Left ventricle myocardium inferior (tissue), 1 donor: Measurements from ENCODE around the gene RASSF7. TPM values are rescaled to one million over a fixed set of nuclear protein-coding genes. Genes with fewer than 3 reads are reported as not detected.

Experiments
- DNase-seq: peaks from one replicate; pipeline ENCODE4 v3.0.0-alpha.2; 2020
- H3K27ac ChIP-seq: fragments of 200-600 bp; replicated peaks from 2 replicates; pipeline ENCODE4 v1.8.0; 2021
- H3K27me3 ChIP-seq: fragments of 200-600 bp; 2 replicates; pipeline ENCODE4 v1.8.0; 2021; ENCODE audit warnings: low read depth
- H3K36me3 ChIP-seq: fragments of 200-600 bp; 2 replicates; pipeline ENCODE4 v1.8.0; 2021
- H3K4me1 ChIP-seq: fragments of 200-600 bp; 2 replicates; pipeline ENCODE4 v1.8.0; 2021
- H3K4me3 ChIP-seq: fragments of 200-600 bp; 2 replicates; pipeline ENCODE4 v1.8.0; 2021; ENCODE audit warnings: mild to moderate bottlenecking, moderate library complexity
- H3K9me3 ChIP-seq: fragments of 200-600 bp; replicated peaks from 2 replicates; pipeline ENCODE4 v1.8.0; 2021
- CTCF ChIP-seq: fragments of 200-600 bp; IDR thresholded peaks from 2 replicates; pipeline ENCODE4 v1.8.0; 2021; ENCODE audit warnings: antibody characterized with exemption, mild to moderate bottlenecking, borderline replicate concordance
- intact Hi-C: fragments of 100-400 bp; cut with micrococcal nuclease; formaldehyde crosslinking; loops from one replicate; pipeline ENCODE4 v1.11.0; 2022
- total RNA-seq: library from RNA; stranded (reverse); fragmentation: NEBNext Ultra II Directional; extraction: Animal tissue kit (Norgen Biotek cat#: 25700); gene quantifications from one replicate; pipeline ENCODE4 v1.2.1, GENCODE V29; 2021
- donor health status: DM: no; HTN: yes; CAD: no; lungs with severe emphysema.

The RASSF7 gene
- total RNA-seq, 1 donor from 2014 or later = 4.5 TPM

DNA sequence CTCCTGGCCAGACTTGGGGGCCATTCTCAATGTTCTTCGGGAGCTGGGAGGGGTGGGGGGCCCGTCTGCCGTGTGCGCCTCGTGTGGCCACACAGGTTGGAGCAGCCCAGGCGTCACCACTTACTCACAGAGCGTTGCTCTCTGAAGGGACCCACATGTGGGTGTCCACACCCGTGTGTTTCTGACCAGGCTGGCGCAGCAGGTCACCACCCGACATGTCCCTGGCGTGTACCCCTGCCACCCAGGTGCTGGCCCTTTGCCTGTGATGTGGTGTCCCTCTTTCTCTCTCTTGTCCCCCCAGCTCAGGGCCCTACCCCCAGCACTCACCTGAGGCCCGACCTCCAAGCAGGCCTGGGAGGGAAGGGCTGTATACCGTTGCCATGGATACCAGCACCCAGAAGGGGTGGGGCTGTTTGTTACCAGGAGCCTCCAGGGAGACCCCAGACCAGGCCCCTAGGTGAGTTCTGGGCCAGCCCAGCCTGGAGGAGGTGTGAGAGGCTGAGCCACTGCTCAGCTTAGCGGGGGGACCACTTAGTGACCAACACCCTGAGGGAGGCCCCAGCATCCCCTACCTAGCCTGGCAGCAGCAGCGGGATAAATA lies 1.6 kb upstream of the RASSF7 start:
- intact Hi-C loops = no loop called here
- Histone ChIP-seq H3K36me3 (no peaks in the 10 kb centered on the region), H3K27me3 (peaks cover 62% of the 10 kb centered on the region), H3K27ac (no peak overlapping the region), H3K4me1 (peaks cover 36% of the 10 kb centered on the region), H3K4me3 (no peak overlapping the region), H3K9me3 (no peaks in the 10 kb centered on the region)
- no peak for TF ChIP-seq CTCF
- no peak for DNase-seq

DNA sequence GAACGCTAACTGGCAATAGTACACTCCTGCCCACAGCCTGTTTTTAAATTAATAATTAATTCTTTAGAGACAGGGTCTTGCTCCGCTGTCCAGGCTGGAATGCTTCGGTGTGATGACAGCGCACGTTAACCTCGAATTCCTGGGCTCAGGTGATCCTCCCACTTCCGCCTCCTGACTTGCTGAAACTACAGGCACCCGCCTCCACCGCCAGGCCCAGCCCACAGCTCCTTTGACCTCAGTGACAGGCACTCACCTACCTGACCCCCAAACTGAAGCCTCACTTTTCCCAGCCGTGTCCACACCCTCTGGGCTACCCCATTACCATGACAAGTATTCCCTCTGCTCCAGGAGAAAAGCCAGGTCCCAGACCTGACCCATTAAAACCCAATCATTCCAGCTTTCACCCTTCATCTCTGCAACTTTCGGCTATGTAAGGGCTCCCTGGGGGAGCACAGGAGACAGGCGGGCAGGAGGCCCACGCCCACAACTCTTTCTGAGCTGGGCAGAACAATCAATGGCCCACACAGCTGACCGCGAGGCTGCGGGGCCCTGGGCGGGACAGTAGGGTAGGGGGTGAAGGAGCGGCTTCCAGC lies 962 bp upstream of the RASSF7 start:
- Histone ChIP-seq H3K9me3 (no peaks in the 10 kb centered on the region), H3K4me1 (peaks cover 31% of the 10 kb centered on the region), H3K36me3 (no peaks in the 10 kb centered on the region), H3K27me3 (peaks cover 56% of the 10 kb centered on the region), H3K27ac (peak overlapping the region; percentile 64), H3K4me3 (peak overlapping the region; percentile 91)
- DNase-seq = no peak
- TF ChIP-seq CTCF = no peak
- intact Hi-C loops = no loop called here

DNA sequence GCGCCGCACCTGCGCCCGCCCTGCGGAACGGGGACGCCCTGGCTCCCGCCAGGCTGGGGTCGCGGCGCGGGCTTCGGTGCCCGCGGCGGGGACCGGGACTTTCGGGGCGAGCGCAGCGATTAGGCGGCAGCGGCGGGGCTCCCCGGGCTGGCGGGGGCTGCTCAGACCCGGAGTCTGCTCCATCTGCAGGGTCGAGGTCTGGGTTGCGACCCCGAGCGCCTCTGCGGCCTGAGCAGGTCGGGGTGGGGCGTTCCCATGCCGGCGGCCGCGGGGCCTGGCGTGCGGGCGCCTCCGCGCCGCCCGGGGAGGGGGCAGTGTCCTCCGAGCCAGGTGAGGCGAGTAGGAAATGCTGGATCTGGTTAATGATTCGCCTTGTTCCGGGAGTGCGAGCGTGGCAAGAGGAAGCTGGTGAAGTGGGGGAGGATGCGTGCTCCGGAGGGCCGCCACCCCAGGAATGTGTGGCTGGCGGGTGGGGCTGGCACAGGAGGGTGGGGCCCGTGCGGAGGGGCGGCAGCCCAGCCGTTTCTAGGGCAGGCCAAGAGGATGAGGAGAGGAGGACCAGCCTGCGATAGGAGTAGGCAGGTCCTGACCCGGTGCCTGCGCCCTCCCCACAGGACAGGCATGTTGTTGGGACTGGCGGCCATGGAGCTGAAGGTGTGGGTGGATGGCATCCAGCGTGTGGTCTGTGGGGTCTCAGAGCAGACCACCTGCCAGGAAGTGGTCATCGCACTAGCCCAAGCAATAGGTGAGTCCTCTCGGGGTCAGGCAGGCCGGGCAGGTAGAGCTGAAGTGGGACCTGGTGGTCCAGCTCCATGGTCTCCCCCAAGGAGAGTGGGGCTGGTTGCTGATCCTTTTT lies 606 bp downstream of the RASSF7 start:
- TF ChIP-seq CTCF = no peak
- no peaks in the 10 kb centered on the region for H3K9me3 ChIP-seq
- no peaks in the 10 kb centered on the region for H3K36me3 ChIP-seq
- peak overlapping the region; percentile 59 for H3K27ac ChIP-seq
- H3K4me1 ChIP-seq = peaks cover 20% of the 10 kb centered on the region
- no peak for DNase-seq
- peaks cover 40% of the 10 kb centered on the region for H3K27me3 ChIP-seq
- intact Hi-C loops = no loop called here
- H3K4me3 ChIP-seq = peak overlapping the region; percentile 91

DNA sequence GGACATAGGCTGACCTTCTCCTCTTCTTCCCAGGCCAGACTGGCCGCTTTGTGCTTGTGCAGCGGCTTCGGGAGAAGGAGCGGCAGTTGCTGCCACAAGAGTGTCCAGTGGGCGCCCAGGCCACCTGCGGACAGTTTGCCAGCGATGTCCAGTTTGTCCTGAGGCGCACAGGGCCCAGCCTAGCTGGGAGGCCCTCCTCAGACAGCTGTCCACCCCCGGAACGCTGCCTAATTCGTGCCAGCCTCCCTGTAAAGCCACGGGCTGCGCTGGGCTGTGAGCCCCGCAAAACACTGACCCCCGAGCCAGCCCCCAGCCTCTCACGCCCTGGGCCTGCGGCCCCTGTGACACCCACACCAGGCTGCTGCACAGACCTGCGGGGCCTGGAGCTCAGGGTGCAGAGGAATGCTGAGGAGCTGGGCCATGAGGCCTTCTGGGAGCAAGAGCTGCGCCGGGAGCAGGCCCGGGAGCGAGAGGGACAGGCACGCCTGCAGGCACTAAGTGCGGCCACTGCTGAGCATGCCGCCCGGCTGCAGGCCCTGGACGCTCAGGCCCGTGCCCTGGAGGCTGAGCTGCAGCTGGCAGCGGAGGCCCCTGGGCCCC lies 1.4 kb downstream of the RASSF7 start:
- H3K36me3 ChIP-seq = no peaks in the 10 kb centered on the region
- intact Hi-C loops = no loop called here
- peaks cover 32% of the 10 kb centered on the region for H3K27me3 ChIP-seq
- DNase-seq = no peak
- H3K27ac ChIP-seq = no peak overlapping the region
- no peaks in the 10 kb centered on the region for H3K9me3 ChIP-seq
- TF ChIP-seq CTCF = no peak
- H3K4me3 ChIP-seq = peak overlapping the region; percentile 91
- peaks cover 26% of the 10 kb centered on the region for H3K4me1 ChIP-seq

- no peak for TF ChIP-seq CTCF
- no peaks in the 10 kb centered on the region for H3K9me3 ChIP-seq
- H3K27ac ChIP-seq = no peak overlapping the region
- intact Hi-C loops = no loop called here
- H3K36me3 ChIP-seq = no peaks in the 10 kb centered on the region
- H3K4me3 ChIP-seq = no peak overlapping the region
- H3K4me1 ChIP-seq = peaks cover 36% of the 10 kb centered on the region
- H3K27me3 ChIP-seq = peaks cover 21% of the 10 kb centered on the region
- no peak for DNase-seq
These were observed 2.5 kb downstream of the RASSF7 start for GRCh38 chr11:563066-563811.
